ENCODE measurements around the gene MTA3.

MTA3 gene

GRCh38 chr2:42765686-42766085 is 197.3 kb downstream of the MTA3 start:
- TF ChIP-seq EZH2phosphoT487 (IDR thresholded peaks at IDR 0.05; ENCODE audit: low read depth) (no peak), CTCF (IDR thresholded peaks at IDR 0.05; ENCODE audit: low read depth, low read length) (no peak)
- Histone ChIP-seq H2AFZ (ENCODE audit: low read depth, low read length) (no peak overlapping the region), H3K9me3 (ENCODE audit: insufficient read depth, low read length) (no peaks in the 10 kb centered on the region), H3K27me3 (ENCODE audit: low read depth, low read length) (no peaks in the 10 kb centered on the region), H4K20me1 (ENCODE audit: insufficient read depth, low read length) (no peaks in the 10 kb centered on the region), H3K4me3 (ENCODE audit: low read length) (no peak overlapping the region), H3K4me1 (ENCODE audit: low read length) (peaks cover 3% of the 10 kb centered on the region), H3K4me2 (ENCODE audit: low read length) (no peak overlapping the region), H3K9ac (ENCODE audit: low read length) (no peak overlapping the region), H3K36me3 (replicated peaks; ENCODE audit: low read depth, low read length) (no peaks in the 10 kb centered on the region), H3K27ac (ENCODE audit: low read length) (no peak overlapping the region), H3K79me2 (ENCODE audit: low read length) (no peaks in the 10 kb centered on the region)

GRCh38 chr2:42767080-42767898 is 198.9 kb downstream of the MTA3 start:
- H4K20me1 ChIP-seq (ENCODE audit: insufficient read depth, low read length) = no peaks in the 10 kb centered on the region

GRCh38 chr2:42767899-42768705 is 199.7 kb downstream of the MTA3 start:
- no peak overlapping the region for H3K9ac ChIP-seq (ENCODE audit: low read length)
- no peak overlapping the region for H2AFZ ChIP-seq (ENCODE audit: low read depth, low read length)
- no peak overlapping the region for H3K4me2 ChIP-seq (ENCODE audit: low read length)
- no peaks in the 10 kb centered on the region for H3K27me3 ChIP-seq (ENCODE audit: low read depth, low read length)
- H3K4me1 ChIP-seq (ENCODE audit: low read length) = peaks cover 3% of the 10 kb centered on the region
- no peak overlapping the region for H3K4me3 ChIP-seq (ENCODE audit: low read length)
- H3K36me3 ChIP-seq (replicated peaks; ENCODE audit: low read depth, low read length) = no peaks in the 10 kb centered on the region
- no peaks in the 10 kb centered on the region for H3K79me2 ChIP-seq (ENCODE audit: low read length)
- no peaks in the 10 kb centered on the region for H3K9me3 ChIP-seq (ENCODE audit: insufficient read depth, low read length)
- TF ChIP-seq EZH2phosphoT487 (IDR thresholded peaks at IDR 0.05; ENCODE audit: low read depth) = no peak
- TF ChIP-seq CTCF (IDR thresholded peaks at IDR 0.05; ENCODE audit: low read depth, low read length) = no peak
- no peak overlapping the region for H3K27ac ChIP-seq (ENCODE audit: low read length)
- no peaks in the 10 kb centered on the region for H4K20me1 ChIP-seq (ENCODE audit: insufficient read depth, low read length)

More at GRCh38 chr2:42767080-42767898, 198.9 kb downstream of the MTA3 start:
- no peaks in the 10 kb centered on the region for H3K36me3 ChIP-seq (replicated peaks; ENCODE audit: low read depth, low read length)
- TF ChIP-seq EZH2phosphoT487 (IDR thresholded peaks at IDR 0.05; ENCODE audit: low read depth) = no peak
- no peak for TF ChIP-seq CTCF (IDR thresholded peaks at IDR 0.05; ENCODE audit: low read depth, low read length)
- H3K4me1 ChIP-seq (ENCODE audit: low read length) = peaks cover 3% of the 10 kb centered on the region
- H3K9me3 ChIP-seq (ENCODE audit: insufficient read depth, low read length) = no peaks in the 10 kb centered on the region
- no peak overlapping the region for H3K27ac ChIP-seq (ENCODE audit: low read length)
- H3K27me3 ChIP-seq (ENCODE audit: low read depth, low read length) = no peaks in the 10 kb centered on the region
- no peak overlapping the region for H2AFZ ChIP-seq (ENCODE audit: low read depth, low read length)
- no peak overlapping the region for H3K4me2 ChIP-seq (ENCODE audit: low read length)
- no peaks in the 10 kb centered on the region for H3K79me2 ChIP-seq (ENCODE audit: low read length)
- no peak overlapping the region for H3K9ac ChIP-seq (ENCODE audit: low read length)
- H3K4me3 ChIP-seq (ENCODE audit: low read length) = no peak overlapping the region

GRCh38 chr2:42768706-42769256 is 200.3 kb downstream of the MTA3 start:
- H4K20me1 ChIP-seq (ENCODE audit: insufficient read depth, low read length) = no peaks in the 10 kb centered on the region
- no peaks in the 10 kb centered on the region for H3K36me3 ChIP-seq (replicated peaks; ENCODE audit: low read depth, low read length)
- H3K79me2 ChIP-seq (ENCODE audit: low read length) = no peaks in the 10 kb centered on the region
- no peak overlapping the region for H3K27ac ChIP-seq (ENCODE audit: low read length)
- no peak overlapping the region for H3K4me3 ChIP-seq (ENCODE audit: low read length)
- no peak overlapping the region for H2AFZ ChIP-seq (ENCODE audit: low read depth, low read length)
- H3K4me1 ChIP-seq (ENCODE audit: low read length) = peaks cover 3% of the 10 kb centered on the region
- no peak overlapping the region for H3K9ac ChIP-seq (ENCODE audit: low read length)
- H3K27me3 ChIP-seq (ENCODE audit: low read depth, low read length) = no peaks in the 10 kb centered on the region
- no peaks in the 10 kb centered on the region for H3K9me3 ChIP-seq (ENCODE audit: insufficient read depth, low read length)
- H3K4me2 ChIP-seq (ENCODE audit: low read length) = no peak overlapping the region
- TF ChIP-seq EZH2phosphoT487 (IDR thresholded peaks at IDR 0.05; ENCODE audit: low read depth) (no peak), CTCF (IDR thresholded peaks at IDR 0.05; ENCODE audit: low read depth, low read length) (no peak)
